HEK293 (cell line): Measurements from ENCODE around the gene TMEM62.

Experiments used
- CTCF ChIA-PET: fragments of 350-600 bp; formaldehyde crosslinking; extraction: SDS; loops from one replicate; lab custom pipeline; 2021; ENCODE audit warnings: antibody characterized with exemption; lab: Yijun Ruan, JAX
- POLR2A ChIA-PET: fragments of 300-600 bp; formaldehyde crosslinking; extraction: SDS; loops from one replicate; lab custom pipeline; 2020; ENCODE audit warnings: antibody characterized with exemption, inconsistent platforms; lab: Yijun Ruan, JAX
- H3K27ac ChIP-seq: fragments of 200-500 bp; sonication (Bioruptor generic); 2 replicates; pipeline ENCODE4 v1.5.1; 2014; ENCODE audit warnings: low read depth, low read length, control low read depth, inconsistent platforms; ENCODE audit errors: extremely low read depth
- H3K36me3 ChIP-seq, 2 experiments: fragments of 200-500 bp in 1 of 2; sonication (Bioruptor generic) in 1 of 2; 1 replicate in 1 of 2; 2 replicates in 1 of 2; pipeline ENCODE4 v1.5.1; 2014 to 2017; ENCODE audit warnings: inconsistent platforms in 2 of 2, low read length in 2 of 2; ENCODE audit not compliant: control insufficient read depth in 2 of 2, insufficient read depth in 1 of 2
- H3K4me1 ChIP-seq: fragments of 200-500 bp; sonication (Bioruptor generic); 2 replicates; pipeline ENCODE4 v1.5.1; 2014; ENCODE audit warnings: mild to moderate bottlenecking, low read length, inconsistent platforms; ENCODE audit not compliant: control insufficient read depth, insufficient read depth
- H3K4me3 ChIP-seq: 2 replicates; pipeline ENCODE4 v1.5.1; 2011; ENCODE audit warnings: low read depth, mild to moderate bottlenecking, control low read depth, low read length, moderate library complexity
- H3K9me3 ChIP-seq: fragments of 200-500 bp; sonication (Bioruptor generic); 2 replicates; pipeline ENCODE4 v1.5.1; 2014; ENCODE audit warnings: low read depth, low read length, inconsistent platforms; ENCODE audit not compliant: control insufficient read depth, insufficient read depth
- HOXC10 ChIP-seq: sonication (generic); formaldehyde crosslinking; IDR thresholded peaks from 2 replicates; pipeline ENCODE4 v1.8.1; 2023; ENCODE audit warnings: mild to moderate bottlenecking, missing genetic modification reagents
- MYNN ChIP-seq: fragments of 450-650 bp; formaldehyde crosslinking; IDR thresholded peaks from 2 replicates; pipeline ENCODE4 v1.5.1; 2016; ENCODE audit warnings: missing biosample characterization, missing genetic modification characterization, borderline replicate concordance
- OVOL3 ChIP-seq: fragments of 450-650 bp; formaldehyde crosslinking; IDR thresholded peaks from 2 replicates; pipeline ENCODE4 v1.5.1; 2016; ENCODE audit warnings: missing biosample characterization, missing genetic modification characterization
- PRDM6 ChIP-seq: fragments of 450-650 bp; formaldehyde crosslinking; IDR thresholded peaks from 2 replicates; pipeline ENCODE4 v1.5.1; 2017; ENCODE audit warnings: missing biosample characterization, missing genetic modification characterization
- ZBTB20 ChIP-seq: fragments of 450-650 bp; formaldehyde crosslinking; IDR thresholded peaks from 2 replicates; pipeline ENCODE4 v1.5.1; 2016; ENCODE audit warnings: missing biosample characterization, missing genetic modification characterization
- ZBTB48 ChIP-seq: fragments of 450-650 bp; formaldehyde crosslinking; IDR thresholded peaks from 2 replicates; pipeline ENCODE4 v1.5.1; 2016; ENCODE audit warnings: missing biosample characterization, missing genetic modification characterization
- ZFP41 ChIP-seq: fragments of 450-650 bp; formaldehyde crosslinking; IDR thresholded peaks from 2 replicates; pipeline ENCODE4 v1.5.1; 2016; ENCODE audit warnings: missing biosample characterization, missing genetic modification characterization, borderline replicate concordance
- ZNF114 ChIP-seq: fragments of 450-650 bp; formaldehyde crosslinking; IDR thresholded peaks from 2 replicates; pipeline ENCODE4 v1.5.0; 2017; ENCODE audit warnings: missing biosample characterization, missing genetic modification characterization
- ZNF169 ChIP-seq: fragments of 450-650 bp; formaldehyde crosslinking; IDR thresholded peaks from 2 replicates; pipeline ENCODE4 v1.5.1; 2016; ENCODE audit warnings: missing biosample characterization, missing genetic modification characterization
- ZNF175 ChIP-seq: fragments of 450-650 bp; formaldehyde crosslinking; IDR thresholded peaks from 2 replicates; pipeline ENCODE4 v1.5.1; 2016; ENCODE audit warnings: missing biosample characterization, missing genetic modification characterization
- ZNF18 ChIP-seq: fragments of 450-650 bp; formaldehyde crosslinking; IDR thresholded peaks from 2 replicates; pipeline ENCODE4 v1.5.1; 2016; ENCODE audit warnings: missing biosample characterization, missing genetic modification characterization
- ZNF221 ChIP-seq: fragments of 450-650 bp; formaldehyde crosslinking; IDR thresholded peaks from 2 replicates; pipeline ENCODE4 v1.5.1; 2017; ENCODE audit warnings: missing biosample characterization, missing genetic modification characterization, borderline replicate concordance
- ZNF239 ChIP-seq: fragments of 450-650 bp; formaldehyde crosslinking; IDR thresholded peaks from 2 replicates; pipeline ENCODE4 v1.5.1; 2016; ENCODE audit warnings: missing biosample characterization, missing genetic modification characterization
- ZNF248 ChIP-seq: fragments of 450-650 bp; formaldehyde crosslinking; IDR thresholded peaks from 2 replicates; pipeline ENCODE4 v1.5.1; 2017; ENCODE audit warnings: missing biosample characterization, missing genetic modification characterization
- ZNF26 ChIP-seq: fragments of 450-650 bp; formaldehyde crosslinking; IDR thresholded peaks from 2 replicates; pipeline ENCODE4 v1.5.1; 2016; ENCODE audit warnings: missing biosample characterization, missing genetic modification characterization
- ZNF311 ChIP-seq: fragments of 450-650 bp; formaldehyde crosslinking; IDR thresholded peaks from 2 replicates; pipeline ENCODE4 v1.5.1; 2017; ENCODE audit warnings: missing biosample characterization, missing genetic modification characterization, borderline replicate concordance
- ZNF404 ChIP-seq: fragments of 450-650 bp; formaldehyde crosslinking; IDR thresholded peaks from 2 replicates; pipeline ENCODE4 v1.5.1; 2017; ENCODE audit warnings: missing biosample characterization, missing genetic modification characterization
- ZNF654 ChIP-seq: fragments of 450-650 bp; formaldehyde crosslinking; IDR thresholded peaks from 2 replicates; pipeline ENCODE4 v1.5.1; 2016; ENCODE audit warnings: low read depth, missing biosample characterization, missing genetic modification characterization

TMEM62 gene

GRCh38 chr15:43214592-43215295, 81.4 kb downstream of the TMEM62 start:
- no peak overlapping the region for H3K4me3 ChIP-seq
- no peaks in the 10 kb centered on the region for H3K9me3 ChIP-seq
- no peaks in the 10 kb centered on the region for H3K36me3 ChIP-seq
- TF ChIP-seq ZNF169 (tag by site-specific recombination) = no peak
- TF ChIP-seq ZNF311 = no peak
- no peak for TF ChIP-seq ZNF404
- no peak for TF ChIP-seq MYNN (tag by site-specific recombination)
- TF ChIP-seq, all 188 proteins: peak for 0
- Histone ChIP-seq H3K27ac (no peak overlapping the region), H3K4me1 (no peaks in the 10 kb centered on the region)
- CTCF ChIA-PET = interaction anchor here (0.8 to 1.7 kb wide), 4 partner anchors 10 to 1348 kb away, joined by 3 to 7 read pairs (median 4); no protein-coding TSS in a partner anchor
- POLR2A ChIA-PET = no interaction called here

GRCh38 chr15:43215961-43216360, 82.6 kb downstream of the TMEM62 start:
- ChIA-PET CTCF (interaction anchor here (1.3 to 2.2 kb wide), 3 partner anchors 9 to 70 kb away, joined by 8 to 10 read pairs (median 9); no protein-coding TSS in a partner anchor), POLR2A (no interaction called here)
- no peaks in the 10 kb centered on the region for H3K36me3 ChIP-seq
- H3K4me3 ChIP-seq = no peak overlapping the region
- H3K9me3 ChIP-seq = no peaks in the 10 kb centered on the region
- TF ChIP-seq HOXC10 (CRISPR knock-in tag) = no peak
- no peak for TF ChIP-seq ZNF175 (tag by site-specific recombination)
- no peak for TF ChIP-seq ZNF114 (tag by site-specific recombination)
- H3K27ac ChIP-seq = no peak overlapping the region
- H3K4me1 ChIP-seq = no peaks in the 10 kb centered on the region

GRCh38 chr15:43218908-43219706, 85.7 kb downstream of the TMEM62 start:
- CTCF ChIA-PET = interaction anchor here (0.6 to 1.8 kb wide), 5 partner anchors 9 to 54 kb away, joined by 3 to 4 read pairs (median 3); no protein-coding TSS in a partner anchor

More at GRCh38 chr15:43218908-43219706, 85.7 kb downstream of the TMEM62 start:
- Histone ChIP-seq H3K36me3 (no peaks in the 10 kb centered on the region), H3K4me1 (no peaks in the 10 kb centered on the region), H3K9me3 (no peaks in the 10 kb centered on the region), H3K4me3 (no peak overlapping the region), H3K27ac (no peak overlapping the region)
- no peak for TF ChIP-seq ZNF248 (tag by site-specific recombination)
- TF ChIP-seq ZFP41 (tag by site-specific recombination) = no peak
- TF ChIP-seq ZNF239 = no peak
- no peak for TF ChIP-seq ZBTB48
- no peak for TF ChIP-seq ZNF26
- TF ChIP-seq OVOL3 (tag by site-specific recombination) = no peak
- no peak for TF ChIP-seq ZNF221 (tag by site-specific recombination)
- TF ChIP-seq PRDM6 = no peak
- TF ChIP-seq ZNF18 (tag by site-specific recombination) = no peak
- no peak for TF ChIP-seq ZBTB20 (tag by site-specific recombination)
- no peak for TF ChIP-seq ZNF654 (tag by site-specific recombination)
- POLR2A ChIA-PET = no interaction called here
